Gastrocnemius medialis (tissue), 4 donors: ENCODE data around the gene CPPED1. TPM values are rescaled to one million over a fixed set of nuclear protein-coding genes. Genes with fewer than 3 reads are reported as not detected.
A peak's percentile ranks its signal among the peaks of the same experiment; 100 is the strongest.

Experiments
- ATAC-seq, 2 donors: fragments of 150-250 bp; one replicate each; pipeline ENCODE4 v1.9.1; 2016
- DNase-seq, 2 donors: peaks; one replicate each; pipeline ENCODE4 v3.0.0-alpha.2; 2019
- H3K27ac ChIP-seq, 4 donors: fragments of 200-600 bp; sonication (generic); 1 replicate in 1 of 4; 2 replicates in 3 of 4; pipeline ENCODE4 v1.5.1; 2016 to 2018; ENCODE audit warnings: mild to moderate bottlenecking in 2 of 4, moderate library complexity in 1 of 4
- H3K27me3 ChIP-seq, 3 donors: fragments of 200-600 bp; sonication (generic) in 2 of 3; 1 replicate in 1 of 3; 2 replicates in 2 of 3; pipeline versions ENCODE4 v1.5.1 to v1.6.0; 2016 to 2019; ENCODE audit warnings: mild to moderate bottlenecking in 1 of 3, moderate library complexity in 1 of 3
- H3K36me3 ChIP-seq, 2 donors: fragments of 200-600 bp; sonication (generic) in 1 of 2; one replicate each; pipeline ENCODE4 v1.5.1; 2017 to 2018
- H3K4me1 ChIP-seq, 2 donors: fragments of 200-600 bp; sonication (generic) in 1 of 2; one replicate each; pipeline ENCODE4 v1.5.1; 2016 to 2017; ENCODE audit warnings: mild to moderate bottlenecking in 2 of 2
- H3K4me3 ChIP-seq, 4 donors: fragments of 200-600 bp; sonication (generic) in 3 of 4; 1 replicate in 1 of 4; 2 replicates in 3 of 4; pipeline ENCODE4 v1.5.1; 2016 to 2019; ENCODE audit warnings: mild to moderate bottlenecking in 2 of 4
- H3K9me3 ChIP-seq, 3 donors: fragments of 200-600 bp; sonication (generic) in 2 of 3; 1 replicate in 1 of 3; 2 replicates in 2 of 3; pipeline ENCODE4 v1.5.1; 2016 to 2019
- CTCF ChIP-seq, 5 experiments: fragments of 450-650 bp in 3 of 5; fragments of 200-600 bp in 2 of 5; sonication (generic) in 2 of 5; IDR thresholded peaks in 4 of 5; conservative IDR thresholded peaks in 1 of 5; 1 replicate in 4 of 5; 2 replicates in 1 of 5; pipeline ENCODE4 v1.5.1; 2016 to 2019; ENCODE audit warnings: antibody characterized with exemption in 5 of 5, mild to moderate bottlenecking in 3 of 5, moderate library complexity in 3 of 5
- POLR2A ChIP-seq, 2 donors: fragments of 450-650 bp; IDR thresholded peaks; one replicate each; pipeline ENCODE4 v1.6.1; 2017; ENCODE audit warnings: antibody characterized with exemption in 2 of 2, mild to moderate bottlenecking in 2 of 2, moderate library complexity in 2 of 2
- in situ Hi-C, 4 donors: fragments of 200-750 bp; cut with MboI; loops; one replicate each; pipeline versions ENCODE4 v1.15.0 to v1.8.0; 2017; ENCODE audit warnings: low sequenced_read_pairs in 4 of 4
- intact Hi-C: fragments of 100-400 bp; cut with DNase I; formaldehyde crosslinking; loops from one replicate; pipeline ENCODE4 v1.15.1; 2023; ENCODE audit warnings: low total_unique reads
- total RNA-seq, 4 donors: library from RNA; depleted of rRNA; stranded (reverse); fragments of >200 nt; gene quantifications; one replicate each; pipeline versions ENCODE4 v1.1.0 to v1.2.3, GENCODE V29; 2016

CPPED1 gene
- 1 to 10 TPM; 2.8 to 8.7 (median 6.6) TPM for total RNA-seq

- TF ChIP-seq CTCF (IDR thresholded peaks at IDR 0.05 in 4 of 5, conservative IDR thresholded peaks at IDR 0.05 in 1 of 5) (no peak), POLR2A (IDR thresholded peaks at IDR 0.05) (no peak)
- DNase-seq = peak; percentile 70 to 82
- intact Hi-C loops = no loop called here
- no peaks in the 10 kb centered on the region for H3K36me3 ChIP-seq
- ATAC-seq = peak; percentile 95
- peak within 1 kb of the TSS; percentile 64 to 74 (median 68) for H3K4me3 ChIP-seq
- in situ Hi-C loops = loop anchor here in 2 of 4 donors (25.0 kb wide), 3 partner anchors 341 to 841 kb away; partner anchors contain the start of gene TNFRSF17 (in 1 of the 2)
- no peaks in the 10 kb centered on the region for H3K9me3 ChIP-seq
- H3K27ac ChIP-seq = peak within 1 kb of the TSS; percentile 78 to 83 (median 83)
- no peaks in the 10 kb centered on the region for H3K27me3 ChIP-seq
- H3K4me1 ChIP-seq = peaks cover 4 to 12% of the 10 kb centered on the region in 2 donors
These were observed at the start of gene CPPED1 for GRCh38 chr16:12803203-12804093. Gene CPPED1, minus strand, starts transcription at chr16:12803887. Its CDS starts 111 bp downstream, at chr16:12803776.

GRCh38 chr16:12850186-12850585 is 46.5 kb upstream of the CPPED1 start:
- Histone ChIP-seq H3K4me3 (no peak overlapping the region), H3K36me3 (no peaks in the 10 kb centered on the region), H3K27ac (no peak overlapping the region), H3K4me1 (no peaks in the 10 kb centered on the region), H3K9me3 (no peaks in the 10 kb centered on the region), H3K27me3 (no peaks in the 10 kb centered on the region)
- ATAC-seq = no peak
- DNase-seq = no peak
- intact Hi-C loops (no loop called here), in situ Hi-C loops (no loop called here)
- no peak for TF ChIP-seq POLR2A (IDR thresholded peaks at IDR 0.05)
- no peak for TF ChIP-seq CTCF (IDR thresholded peaks at IDR 0.05 in 4 of 5, conservative IDR thresholded peaks at IDR 0.05 in 1 of 5)

GRCh38 chr16:12846592-12846991 is 42.9 kb upstream of the CPPED1 start:
- Histone ChIP-seq H3K4me1 (no peaks in the 10 kb centered on the region), H3K9me3 (no peaks in the 10 kb centered on the region), H3K4me3 (no peak overlapping the region), H3K36me3 (no peaks in the 10 kb centered on the region), H3K27ac (no peak overlapping the region), H3K27me3 (no peaks in the 10 kb centered on the region)
- in situ Hi-C loops = no loop called here
- intact Hi-C loops = no loop called here
- ATAC-seq (no peak), DNase-seq (no peak)
- TF ChIP-seq CTCF (IDR thresholded peaks at IDR 0.05 in 4 of 5, conservative IDR thresholded peaks at IDR 0.05 in 1 of 5) (no peak), POLR2A (IDR thresholded peaks at IDR 0.05) (no peak)

- H3K9me3 ChIP-seq = no peaks in the 10 kb centered on the region
- no peak overlapping the region for H3K4me3 ChIP-seq
- no peak overlapping the region for H3K27ac ChIP-seq
- in situ Hi-C loops = no loop called here
- no peaks in the 10 kb centered on the region for H3K36me3 ChIP-seq
- DNase-seq (no peak), ATAC-seq (no peak)
- H3K4me1 ChIP-seq = no peaks in the 10 kb centered on the region
- intact Hi-C loops = no loop called here
- TF ChIP-seq CTCF (IDR thresholded peaks at IDR 0.05 in 4 of 5, conservative IDR thresholded peaks at IDR 0.05 in 1 of 5) (no peak), POLR2A (IDR thresholded peaks at IDR 0.05) (no peak)
- no peaks in the 10 kb centered on the region for H3K27me3 ChIP-seq
These were observed 41.6 kb upstream of the CPPED1 start for GRCh38 chr16:12845282-12845681.
